SU-DHL-6 (cell line): ENCODE measurements around the gene ITPR1.

Experiments used
- H2AFZ ChIP-seq: fragments of 200-600 bp; sonication (generic); 2 replicates; pipeline ENCODE4 v1.6.1; 2014; ENCODE audit warnings: low read depth, mild to moderate bottlenecking, moderate library complexity, mixed read lengths, antibody characterized with exemption, low read length; ENCODE audit not compliant: severe bottlenecking
- H3F3A ChIP-seq: fragments of 200-600 bp; shearing (Covaris generic); 2 replicates; pipeline ENCODE4 v1.6.0; 2016; ENCODE audit warnings: antibody characterized with exemption, mild to moderate bottlenecking; ENCODE audit not compliant: insufficient read depth
- H3K27ac ChIP-seq: fragments of 200-600 bp; sonication (generic); 2 replicates; pipeline ENCODE4 v1.5.1; 2016; ENCODE audit warnings: low read depth, mild to moderate bottlenecking, low read length, moderate library complexity, mixed read lengths
- H3K27me3 ChIP-seq: fragments of 200-600 bp; sonication (generic), shearing (Covaris generic); 2 replicates; pipeline ENCODE4 v1.6.0; 2014; ENCODE audit warnings: mild to moderate bottlenecking, low read length
- H3K36me3 ChIP-seq: fragments of 200-600 bp; sonication (generic); 2 replicates; pipeline ENCODE4 v1.6.1; 2014; ENCODE audit warnings: mild to moderate bottlenecking, low read length, mixed read lengths
- H3K4me2 ChIP-seq: fragments of 300-600, 200-600 bp; shearing (Covaris generic), sonication (generic); 2 replicates; pipeline ENCODE4 v1.6.0; 2014; ENCODE audit warnings: low read length, low read depth, mild to moderate bottlenecking; ENCODE audit not compliant: poor library complexity, severe bottlenecking
- H3K4me3 ChIP-seq: fragments of 200-600 bp; sonication (generic); 2 replicates; pipeline ENCODE4 v1.5.1; 2014; ENCODE audit warnings: antibody characterized with exemption, low read length, mild to moderate bottlenecking, mixed read lengths; ENCODE audit not compliant: insufficient read depth, poor library complexity, severe bottlenecking
- H3K79me2 ChIP-seq: fragments of 200-600 bp; sonication (generic); 2 replicates; pipeline ENCODE4 v1.6.1; 2014; ENCODE audit warnings: mild to moderate bottlenecking, low read length, moderate library complexity; ENCODE audit not compliant: insufficient read depth
- H3K9ac ChIP-seq: fragments of 200-600 bp; sonication (generic); 2 replicates; pipeline ENCODE4 v1.7.0; 2014; ENCODE audit warnings: mild to moderate bottlenecking, low read length
- H3K9me2 ChIP-seq: fragments of 200-600 bp; sonication (generic); replicated peaks from 2 replicates; pipeline ENCODE4 v1.6.1; 2014; ENCODE audit warnings: low read length; ENCODE audit not compliant: insufficient read depth
- H3K9me3 ChIP-seq: fragments of 200-600 bp; sonication (generic); 2 replicates; pipeline ENCODE4 v1.6.1; 2014; ENCODE audit warnings: low read length, mixed read lengths; ENCODE audit not compliant: insufficient read depth
- H4K20me1 ChIP-seq: fragments of 200-600 bp; sonication (generic); 2 replicates; pipeline ENCODE4 v1.6.1; 2014; ENCODE audit warnings: low read depth, mild to moderate bottlenecking, antibody characterized with exemption, low read length, moderate library complexity, mixed read lengths
- EZH2phosphoT487 ChIP-seq: fragments of 200-600 bp; sonication (generic), shearing (Covaris generic); conservative IDR thresholded peaks from 2 replicates; pipeline ENCODE4 v1.6.1; 2018; ENCODE audit warnings: mild to moderate bottlenecking, antibody characterized with exemption, low read length, moderate library complexity, mixed read lengths
- TF ChIP-seq, protein P1 (sequence below): fragments of 200-600 bp; sonication (generic); IDR thresholded peaks from one replicate; pipeline ENCODE4 v1.5.1; 2017; ENCODE audit warnings: antibody characterized with exemption, mild to moderate bottlenecking, low read length, moderate library complexity; ENCODE audit not compliant: insufficient read depth, poor library complexity, severe bottlenecking

ITPR1 gene

GRCh38 chr3:4493941-4494894, 1.1 kb downstream of the ITPR1 start:
- Histone ChIP-seq H3K27ac (no peak overlapping the region), H3F3A (peaks cover 13% of the 10 kb centered on the region), H2AFZ (peak overlapping the region; percentile 98), H3K4me3 (peak overlapping the region; percentile 72), H3K27me3 (no peaks in the 10 kb centered on the region), H3K9me2 (no peaks in the 10 kb centered on the region), H4K20me1 (no peaks in the 10 kb centered on the region), H3K9me3 (no peaks in the 10 kb centered on the region), H3K36me3 (no peaks in the 10 kb centered on the region), H3K9ac (peak overlapping the region; percentile 69), H3K4me2 (peak overlapping the region; percentile 99), H3K79me2 (no peaks in the 10 kb centered on the region)
- TF ChIP-seq EZH2phosphoT487: no peak
- TF ChIP-seq, protein P1, sequence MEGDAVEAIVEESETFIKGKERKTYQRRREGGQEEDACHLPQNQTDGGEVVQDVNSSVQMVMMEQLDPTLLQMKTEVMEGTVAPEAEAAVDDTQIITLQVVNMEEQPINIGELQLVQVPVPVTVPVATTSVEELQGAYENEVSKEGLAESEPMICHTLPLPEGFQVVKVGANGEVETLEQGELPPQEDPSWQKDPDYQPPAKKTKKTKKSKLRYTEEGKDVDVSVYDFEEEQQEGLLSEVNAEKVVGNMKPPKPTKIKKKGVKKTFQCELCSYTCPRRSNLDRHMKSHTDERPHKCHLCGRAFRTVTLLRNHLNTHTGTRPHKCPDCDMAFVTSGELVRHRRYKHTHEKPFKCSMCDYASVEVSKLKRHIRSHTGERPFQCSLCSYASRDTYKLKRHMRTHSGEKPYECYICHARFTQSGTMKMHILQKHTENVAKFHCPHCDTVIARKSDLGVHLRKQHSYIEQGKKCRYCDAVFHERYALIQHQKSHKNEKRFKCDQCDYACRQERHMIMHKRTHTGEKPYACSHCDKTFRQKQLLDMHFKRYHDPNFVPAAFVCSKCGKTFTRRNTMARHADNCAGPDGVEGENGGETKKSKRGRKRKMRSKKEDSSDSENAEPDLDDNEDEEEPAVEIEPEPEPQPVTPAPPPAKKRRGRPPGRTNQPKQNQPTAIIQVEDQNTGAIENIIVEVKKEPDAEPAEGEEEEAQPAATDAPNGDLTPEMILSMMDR: no peak

GRCh38 chr3:4494895-4495264, 1.7 kb downstream of the ITPR1 start:
- Histone ChIP-seq H3K27me3 (no peaks in the 10 kb centered on the region), H3K79me2 (no peaks in the 10 kb centered on the region), H3K9me3 (no peaks in the 10 kb centered on the region), H3K9me2 (no peaks in the 10 kb centered on the region), H3K9ac (peak overlapping the region; percentile 69; the same call in 1 of the 2 replicates), H3K27ac (no peak overlapping the region), H3K36me3 (no peaks in the 10 kb centered on the region), H4K20me1 (no peaks in the 10 kb centered on the region), H3K4me2 (peak overlapping the region; percentile 99), H2AFZ (peak overlapping the region; percentile 98), H3F3A (peaks cover 13% of the 10 kb centered on the region), H3K4me3 (peak overlapping the region; percentile 72)
- TF ChIP-seq, protein P1: no peak
- TF ChIP-seq EZH2phosphoT487: no peak

- Histone ChIP-seq H3K9me2 (no peaks in the 10 kb centered on the region), H3K4me3 (no peak overlapping the region), H3K79me2 (no peaks in the 10 kb centered on the region), H3K36me3 (no peaks in the 10 kb centered on the region), H3F3A (peaks cover 13% of the 10 kb centered on the region), H3K27me3 (no peaks in the 10 kb centered on the region), H3K4me2 (peak overlapping the region; percentile 99), H3K9me3 (no peaks in the 10 kb centered on the region), H3K9ac (no peak overlapping the region), H4K20me1 (no peaks in the 10 kb centered on the region), H3K27ac (no peak overlapping the region), H2AFZ (no peak overlapping the region)
- no peak for TF ChIP-seq EZH2phosphoT487
- TF ChIP-seq, protein P1: no peak
These were observed 2.3 kb downstream of the ITPR1 start for GRCh38 chr3:4495294-4496086.
